CD4-positive, alpha-beta T cell treated with Interleukin-4 for 1 hour (primary cell): Measurements from ENCODE around the gene MBNL1.

ENCODE experiments used
- DNase-seq, 2 donors: peaks; one replicate each; pipeline ENCODE4 v3.0.0-alpha.2; 2020 to 2022

Gene MBNL1

GRCh38 chr3:152298393-152299248 lies 29.9 kb downstream of the MBNL1 start:
- DNase-seq, result peak; percentile 78 to 91

- DNase-seq, result peak; percentile 73 to 76
These were observed 30.7 kb downstream of the MBNL1 start for GRCh38 chr3:152299249-152299976.

GRCh38 chr3:152300029-152300731 lies 31.5 kb downstream of the MBNL1 start:
- DNase-seq, result no peak

GRCh38 chr3:152301745-152302181 lies 33.0 kb downstream of the MBNL1 start:
- DNase-seq, result peak in 1 of 2 donors; percentile 48

GRCh38 chr3:152302521-152303021 lies 33.8 kb downstream of the MBNL1 start:
- peak in 1 of 2 donors; percentile 65 for DNase-seq

GRCh38 chr3:152304160-152304559 lies 35.4 kb downstream of the MBNL1 start:
- no peak for DNase-seq

- no peak for DNase-seq
These were observed 36.3 kb downstream of the MBNL1 start for GRCh38 chr3:152305075-152305474.

- DNase-seq, result peak in 1 of 2 donors; percentile 48
These were observed 39.2 kb downstream of the MBNL1 start for GRCh38 chr3:152307829-152308474.

GRCh38 chr3:152308475-152308844 lies 39.7 kb downstream of the MBNL1 start:
- DNase-seq, result no peak

GRCh38 chr3:152309031-152309430 lies 40.3 kb downstream of the MBNL1 start:
- no peak for DNase-seq

- peak in 1 of 2 donors; percentile 61 for DNase-seq
These were observed 41.0 kb downstream of the MBNL1 start for GRCh38 chr3:152309535-152310307.

- DNase-seq, result no peak
These were observed 44.7 kb downstream of the MBNL1 start for GRCh38 chr3:152313430-152313829.

- no peak for DNase-seq
These were observed 45.2 kb downstream of the MBNL1 start for GRCh38 chr3:152313914-152314313.

- no peak for DNase-seq
These were observed 46.1 kb downstream of the MBNL1 start for GRCh38 chr3:152314677-152315353.

GRCh38 chr3:152315623-152316022 lies 46.9 kb downstream of the MBNL1 start:
- DNase-seq, result no peak

GRCh38 chr3:152316318-152316717 lies 47.6 kb downstream of the MBNL1 start:
- no peak for DNase-seq

- no peak for DNase-seq
These were observed 48.5 kb downstream of the MBNL1 start for GRCh38 chr3:152317184-152317583.

- no peak for DNase-seq
These were observed 49.2 kb downstream of the MBNL1 start for GRCh38 chr3:152317956-152318355.

- no peak for DNase-seq
These were observed 49.8 kb downstream of the MBNL1 start for GRCh38 chr3:152318512-152318911.

- no peak for DNase-seq
These were observed 50.5 kb downstream of the MBNL1 start for GRCh38 chr3:152319256-152319655.
